Ascending aorta (tissue), 2 donors: Measurements from ENCODE around the gene ST6GALNAC6. TPM values are rescaled to one million over a fixed set of nuclear protein-coding genes. Genes with fewer than 3 reads are reported as not detected.
A peak's percentile ranks its signal among the peaks of the same experiment; 100 is the strongest.

Experiments
- DNase-seq, 2 donors: peaks; one replicate each; pipeline ENCODE4 v3.0.0-alpha.2; 2019; ENCODE audit warnings: low spot score in 2 of 2
- H3K27ac ChIP-seq, 2 donors: fragments of 200-600 bp; sonication (generic); one replicate each; pipeline ENCODE4 v1.5.1; 2016 to 2017; ENCODE audit warnings: mild to moderate bottlenecking in 1 of 2
- H3K27me3 ChIP-seq: fragments of 200-600 bp; sonication (generic); one replicate; pipeline ENCODE4 v1.5.1; 2017
- H3K36me3 ChIP-seq, 2 donors: fragments of 200-600 bp; sonication (generic); one replicate each; pipeline ENCODE4 v1.5.1; 2016
- H3K4me1 ChIP-seq, 2 donors: fragments of 200-600 bp; sonication (generic); one replicate each; pipeline ENCODE4 v1.5.1; 2016 to 2017; ENCODE audit warnings: mild to moderate bottlenecking in 1 of 2
- H3K4me3 ChIP-seq, 2 donors: fragments of 200-600 bp; sonication (generic); one replicate each; pipeline ENCODE4 v1.5.1; 2016 to 2017; ENCODE audit warnings: mild to moderate bottlenecking in 1 of 2
- H3K9me3 ChIP-seq, 2 donors: fragments of 200-600 bp; sonication (generic); one replicate each; pipeline ENCODE4 v1.5.1; 2016
- intact Hi-C: fragments of 100-400 bp; cut with DNase I; formaldehyde crosslinking; loops from one replicate; pipeline ENCODE4 v1.15.1; 2023
- total RNA-seq: library from RNA; depleted of rRNA; stranded (reverse); fragments of >200 nt; gene quantifications from one replicate; pipeline ENCODE4 v1.1.0, GENCODE V29; 2016
- TF ChIP-seq, protein P1 (sequence below), 3 experiments: fragments of 200-600 bp in 2 of 3; fragments of 450-650 bp in 1 of 3; sonication (generic) in 2 of 3; IDR thresholded peaks; one replicate each; pipeline ENCODE4 v1.5.1; 2016 to 2019; ENCODE audit warnings: antibody characterized with exemption in 3 of 3, mild to moderate bottlenecking in 1 of 3, moderate library complexity in 1 of 3

Gene ST6GALNAC6
- total RNA-seq, 1 donor from 2014 or later = 172 TPM

DNA sequence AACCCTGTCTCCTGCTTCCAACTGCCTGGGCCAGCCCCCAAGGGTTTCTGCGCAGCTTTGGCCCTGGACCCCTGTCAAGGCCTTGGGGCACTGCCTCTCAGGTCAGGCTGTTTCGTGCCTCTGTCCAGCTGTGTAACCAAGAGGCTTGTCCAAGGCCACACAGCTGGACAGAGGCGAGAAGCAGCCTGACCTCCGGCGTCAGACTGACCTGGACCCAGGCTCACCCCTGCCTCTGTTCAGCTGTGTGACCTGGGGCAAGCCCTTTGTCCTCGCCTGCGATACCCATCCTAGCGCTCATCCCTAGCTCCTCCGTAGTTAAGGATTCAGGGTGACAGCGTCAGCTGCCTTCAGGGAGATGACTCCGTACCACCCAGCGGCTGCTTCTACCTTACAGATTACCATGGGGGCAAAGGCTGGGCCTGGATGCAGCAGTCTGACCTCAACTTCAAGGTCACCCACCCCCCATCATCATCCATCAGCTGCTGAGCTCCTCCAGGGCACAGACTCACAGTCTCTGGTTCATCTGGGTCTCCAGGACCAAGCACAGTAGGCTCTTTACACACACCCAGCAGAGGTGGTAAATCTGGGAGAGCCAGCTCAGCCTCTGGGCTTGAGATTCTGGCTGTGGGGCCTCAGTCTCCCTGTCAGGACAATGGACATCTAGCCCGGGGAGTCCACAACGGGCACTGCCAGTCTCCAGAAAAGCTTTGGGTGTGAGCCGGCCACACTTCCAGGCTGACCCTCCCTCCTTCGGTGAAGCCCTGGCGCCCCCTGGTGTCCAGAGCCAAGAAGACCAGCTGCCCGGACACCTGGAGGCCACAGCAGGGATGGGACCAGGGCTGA lies 29.9 kb downstream of the ST6GALNAC6 start:
- DNase-seq = peak; percentile 55 to 93
- H3K4me1 ChIP-seq = peaks cover 13% of the 10 kb centered on the region in 2 donors
- no peaks in the 10 kb centered on the region for H3K9me3 ChIP-seq
- TF ChIP-seq, protein P1, sequence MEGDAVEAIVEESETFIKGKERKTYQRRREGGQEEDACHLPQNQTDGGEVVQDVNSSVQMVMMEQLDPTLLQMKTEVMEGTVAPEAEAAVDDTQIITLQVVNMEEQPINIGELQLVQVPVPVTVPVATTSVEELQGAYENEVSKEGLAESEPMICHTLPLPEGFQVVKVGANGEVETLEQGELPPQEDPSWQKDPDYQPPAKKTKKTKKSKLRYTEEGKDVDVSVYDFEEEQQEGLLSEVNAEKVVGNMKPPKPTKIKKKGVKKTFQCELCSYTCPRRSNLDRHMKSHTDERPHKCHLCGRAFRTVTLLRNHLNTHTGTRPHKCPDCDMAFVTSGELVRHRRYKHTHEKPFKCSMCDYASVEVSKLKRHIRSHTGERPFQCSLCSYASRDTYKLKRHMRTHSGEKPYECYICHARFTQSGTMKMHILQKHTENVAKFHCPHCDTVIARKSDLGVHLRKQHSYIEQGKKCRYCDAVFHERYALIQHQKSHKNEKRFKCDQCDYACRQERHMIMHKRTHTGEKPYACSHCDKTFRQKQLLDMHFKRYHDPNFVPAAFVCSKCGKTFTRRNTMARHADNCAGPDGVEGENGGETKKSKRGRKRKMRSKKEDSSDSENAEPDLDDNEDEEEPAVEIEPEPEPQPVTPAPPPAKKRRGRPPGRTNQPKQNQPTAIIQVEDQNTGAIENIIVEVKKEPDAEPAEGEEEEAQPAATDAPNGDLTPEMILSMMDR (IDR thresholded peaks at IDR 0.05) = peak; percentile 84 to 97 (median 88)
- peak overlapping the region; percentile 63 to 67 for H3K27ac ChIP-seq
- H3K27me3 ChIP-seq = no peaks in the 10 kb centered on the region
- intact Hi-C loops = loop anchor here (2.0 to 5.0 kb wide), 3 partner anchors 41 to 135 kb away; partner anchors contain the start of genes FPGS and TOR2A
- H3K36me3 ChIP-seq = peaks cover 19 to 55% of the 10 kb centered on the region in 2 donors
- no peak overlapping the region for H3K4me3 ChIP-seq

DNA sequence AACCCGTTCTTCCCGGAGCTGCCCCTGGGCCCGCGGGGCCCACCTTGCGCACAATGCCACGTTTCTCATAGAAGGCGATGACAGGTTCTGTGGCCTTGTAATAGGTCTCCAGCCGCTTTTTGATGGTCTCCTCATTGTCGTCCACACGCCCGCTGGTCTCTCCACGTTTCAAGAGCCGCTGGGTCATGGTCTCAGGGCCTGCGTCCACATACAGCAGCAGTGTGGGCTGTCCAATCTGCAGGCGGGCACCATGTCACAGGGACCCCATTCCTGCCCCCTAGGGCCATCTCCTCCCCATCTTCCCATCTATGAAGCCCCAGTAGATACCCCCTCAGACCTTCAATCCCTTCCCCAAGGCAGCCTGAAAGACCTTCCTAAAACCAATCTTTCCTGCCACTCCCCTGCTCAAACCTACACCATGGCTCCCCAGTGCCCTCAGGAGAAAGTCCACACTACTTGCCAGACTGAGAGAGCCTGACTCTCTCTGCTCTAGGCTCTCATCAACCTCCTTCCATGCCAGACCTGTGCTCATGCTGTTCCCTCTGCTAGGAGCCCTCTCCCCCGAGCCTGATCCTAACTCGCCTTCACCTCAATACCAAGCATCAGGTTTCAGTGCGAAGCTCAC lies 31.0 kb downstream of the ST6GALNAC6 start:
- Histone ChIP-seq H3K27me3 (no peaks in the 10 kb centered on the region), H3K4me1 (peaks cover 1 to 4% of the 10 kb centered on the region in 2 donors), H3K9me3 (no peaks in the 10 kb centered on the region), H3K36me3 (peaks cover 19 to 55% of the 10 kb centered on the region in 2 donors), H3K27ac (peak overlapping the region; percentile 14 to 67), H3K4me3 (no peak overlapping the region)
- TF ChIP-seq, protein P1 (IDR thresholded peaks at IDR 0.05) = no peak
- intact Hi-C loops = no loop called here
- DNase-seq = no peak

DNA sequence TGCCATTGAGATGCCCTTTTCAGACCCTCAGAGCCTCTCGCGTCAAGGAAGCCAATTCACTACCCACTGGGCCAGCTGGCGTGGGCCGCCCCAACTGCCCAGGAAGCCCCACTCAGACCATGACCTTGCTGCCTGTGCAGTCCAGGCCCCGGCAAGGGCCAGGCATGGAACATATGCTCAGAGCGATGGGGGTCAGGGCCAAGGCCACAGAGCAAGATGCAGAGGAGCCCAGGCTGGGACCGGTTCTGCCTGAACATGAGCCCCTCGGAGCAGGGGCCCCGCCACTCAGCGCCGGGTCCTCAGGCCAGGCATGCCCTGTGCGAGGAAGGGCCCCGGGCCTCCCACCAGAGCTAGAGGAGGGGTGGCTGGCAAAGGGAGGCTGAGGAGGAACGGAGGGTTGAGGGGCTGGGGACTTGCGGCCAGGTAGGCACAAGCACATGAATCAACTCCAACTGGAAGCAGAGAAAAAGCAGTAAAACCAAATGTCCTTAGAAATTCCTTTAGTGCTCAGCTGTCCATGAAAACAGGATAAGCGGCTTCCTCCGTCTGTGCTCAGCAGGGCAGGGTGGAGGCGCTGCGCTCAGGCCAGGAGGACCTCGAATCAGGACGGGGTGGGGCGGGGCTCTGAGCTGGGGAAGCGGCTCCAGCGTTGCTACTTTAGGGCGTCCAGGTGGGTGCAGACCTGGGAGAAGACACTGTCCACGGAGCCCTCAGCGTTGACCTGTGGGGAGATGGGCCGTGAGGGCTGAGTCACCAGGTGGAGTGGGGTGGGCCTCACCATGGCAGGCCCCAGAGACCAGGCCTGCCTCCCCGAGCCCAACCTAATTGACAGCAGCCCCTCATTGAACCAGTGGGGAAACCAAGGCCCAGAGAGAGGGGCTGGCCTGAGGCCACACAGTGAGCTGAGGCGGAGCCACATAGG lies 31.8 kb downstream of the ST6GALNAC6 start:
- H3K27me3 ChIP-seq = no peaks in the 10 kb centered on the region
- H3K4me3 ChIP-seq = no peak overlapping the region
- intact Hi-C loops = no loop called here
- peaks cover 19 to 53% of the 10 kb centered on the region in 2 donors for H3K36me3 ChIP-seq
- DNase-seq = no peak
- TF ChIP-seq, protein P1 (IDR thresholded peaks at IDR 0.05) = no peak
- no peaks in the 10 kb centered on the region for H3K9me3 ChIP-seq
- peaks cover 0 to 1% of the 10 kb centered on the region in 2 donors for H3K4me1 ChIP-seq
- H3K27ac ChIP-seq = peak overlapping the region in 1 of 2 donors; percentile 45

DNA sequence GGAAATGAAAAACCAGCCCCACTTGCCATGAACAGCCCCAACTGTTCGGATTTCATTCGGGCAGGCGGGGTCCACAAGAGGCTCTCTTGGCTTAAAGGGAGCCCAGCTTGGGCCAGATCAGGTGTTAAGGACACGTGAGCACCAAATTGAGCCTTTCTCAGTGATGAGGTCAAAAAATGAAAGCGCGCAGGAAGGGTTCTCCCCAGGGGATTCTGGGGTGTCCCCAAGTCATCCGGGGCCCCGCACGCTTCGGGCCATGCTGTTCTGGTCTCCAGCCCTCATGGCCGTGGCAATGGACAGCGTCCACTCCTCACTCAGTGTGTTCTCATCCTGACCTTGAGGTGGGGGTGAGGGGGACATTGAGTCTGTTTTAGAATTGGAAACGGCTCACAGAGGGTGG lies 32.9 kb downstream of the ST6GALNAC6 start:
- intact Hi-C loops = no loop called here
- TF ChIP-seq, protein P1 (IDR thresholded peaks at IDR 0.05) = no peak

More for the DNA sequence above, 32.9 kb downstream of the ST6GALNAC6 start:
- no peaks in the 10 kb centered on the region for H3K27me3 ChIP-seq
- H3K4me3 ChIP-seq = no peak overlapping the region
- H3K4me1 ChIP-seq = peaks cover 8 to 12% of the 10 kb centered on the region in 2 donors
- H3K9me3 ChIP-seq = no peaks in the 10 kb centered on the region
- no peak for DNase-seq
- peaks cover 14 to 43% of the 10 kb centered on the region in 2 donors for H3K36me3 ChIP-seq
- H3K27ac ChIP-seq = no peak overlapping the region
